Pancreas (tissue), 10 donors: ENCODE measurements around the gene CHST11. TPM values are rescaled to one million over a fixed set of nuclear protein-coding genes. Genes with fewer than 3 reads are reported as not detected.
A peak's percentile ranks its signal among the peaks of the same experiment; 100 is the strongest.

Experiments
- ATAC-seq, 4 donors: fragments of 200-7000 bp; cut with Tn5 transposase; one replicate each; pipeline versions ENCODE4 v1.8.0 to v1.9.1; 2020; ENCODE audit warnings: mild to moderate bottlenecking in 4 of 4, moderate library complexity in 4 of 4
- DNase-seq, 6 donors: peaks; one replicate each; pipeline ENCODE4 v3.0.0-alpha.2; 2020
- FAIRE-seq: peaks from 2 replicates; lab custom pipeline; 2012; peaks lifted over from hg19 to GRCh38; lab: Jason Lieb, UNC
- H3K27ac ChIP-seq, 4 donors: fragments of 200-600 bp; sonication (generic); 1 replicate in 3 of 4; 2 replicates in 1 of 4; pipeline versions ENCODE4 v1.5.0 to v1.8.0; 2020
- H3K27me3 ChIP-seq, 4 donors: fragments of 200-600 bp; one replicate each; pipeline ENCODE4 v1.8.0; 2021
- H3K36me3 ChIP-seq, 3 donors: fragments of 200-600 bp; sonication (generic) in 1 of 3; one replicate each; pipeline versions ENCODE4 v1.5.0 to v1.8.0; 2020 to 2021
- H3K4me1 ChIP-seq, 3 donors: fragments of 200-600 bp; one replicate each; pipeline ENCODE4 v1.8.0; 2021
- H3K4me3 ChIP-seq, 4 donors: fragments of 200-600 bp; sonication (generic) in 2 of 4; one replicate each; pipeline versions ENCODE4 v1.5.0 to v1.8.0; 2020 to 2021
- H3K9me3 ChIP-seq, 4 donors: fragments of 200-600 bp; one replicate each; pipeline ENCODE4 v1.8.0; 2021
- WGBS, 2 donors: extraction: QIAGEN DNeasy Blood & Tissue Kit; methylation state at CpG; one replicate each; pipeline ENCODE4 v1.1.7; 2013; 5-methylcytosine and 5-hydroxymethylcytosine counted together
- intact Hi-C, 3 donors: fragments of 100-400 bp; cut with DNase I; formaldehyde crosslinking; loops; one replicate each; pipeline versions ENCODE4 v1.11.1 to v1.14.2; 2022
- polyA plus RNA-seq, 2 donors: library from polyadenylated mRNA; stranded (reverse); fragments of 200-250 nt; gene quantifications; one replicate each; pipeline ENCODE4 v1.2.3, GENCODE V29; 2013
- total RNA-seq, 6 donors: library from RNA; stranded (reverse); fragmentation: NEBNext Ultra II Directional in 4 of 6; extraction: Animal tissue kit (Norgen Biotek cat#: 25700) in 4 of 6; gene quantifications; one replicate each; pipeline versions ENCODE4 v1.2.1 to v1.2.4, GENCODE V29; 2021 to 2023
- TF ChIP-seq, protein P1 (sequence below), 4 donors: fragments of 200-600 bp; sonication (generic) in 3 of 4; IDR thresholded peaks; one replicate each; pipeline versions ENCODE4 v1.5.0 to v1.8.0; 2021; ENCODE audit warnings: antibody characterized with exemption in 4 of 4
- donor health status: healthy with polysubstance abuse.
- donor health status: DM: no; HTN: no; CAD: no; lungs with moderate emphysema.
- donor health status: DM: no; HTN: no; CAD: no.
- donor health status: control.
- donor health status: control.
- donor health status: Bipolar disorder and iron deficiency.
- donor health status: DM: yes; HTN: yes; CAD: no.
- donor health status: DM: no; HTN: no; CAD: no.
- donor health status: DM: no; HTN: no; CAD: no.
- donor health status: DM: yes; HTN: yes; CAD: no.

The CHST11 gene
- total and polyA plus RNA-seq, 8 donors: 1.1 to 14.8 (median 7.8) TPM

DNA sequence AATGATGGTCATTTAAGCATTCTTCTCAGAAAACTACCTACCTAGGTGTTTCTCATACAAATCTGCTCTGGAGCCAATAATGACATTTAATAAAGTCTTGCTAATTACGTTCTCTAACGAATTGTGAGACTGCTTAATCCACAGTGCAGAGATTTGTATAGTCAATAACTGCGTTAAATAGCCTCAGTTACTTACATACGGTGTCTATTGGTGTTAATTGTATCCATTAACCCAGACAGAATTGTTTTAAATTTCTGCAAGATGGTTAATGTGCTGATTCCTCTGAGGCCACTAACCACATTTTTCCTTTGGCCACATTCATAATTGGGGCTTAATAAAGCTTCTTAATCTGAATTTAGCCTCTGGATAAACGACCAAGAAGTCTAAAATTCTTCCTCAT is 329.6 kb downstream of the CHST11 start:
- no peaks in the 10 kb centered on the region for H3K9me3 ChIP-seq
- DNase-seq (no peak), ATAC-seq (no peak), FAIRE-seq (no peak)
- no peak overlapping the region for H3K27ac ChIP-seq
- H3K27me3 ChIP-seq: no peaks in the 10 kb centered on the region
- intact Hi-C loops: no loop called here
- no peaks in the 10 kb centered on the region for H3K4me1 ChIP-seq
- H3K4me3 ChIP-seq: no peak overlapping the region
- no peaks in the 10 kb centered on the region for H3K36me3 ChIP-seq
- WGBS, 2 donors: 84 to 88% methylated on average over 5 of the region's 5 CpGs
- TF ChIP-seq, protein P1, sequence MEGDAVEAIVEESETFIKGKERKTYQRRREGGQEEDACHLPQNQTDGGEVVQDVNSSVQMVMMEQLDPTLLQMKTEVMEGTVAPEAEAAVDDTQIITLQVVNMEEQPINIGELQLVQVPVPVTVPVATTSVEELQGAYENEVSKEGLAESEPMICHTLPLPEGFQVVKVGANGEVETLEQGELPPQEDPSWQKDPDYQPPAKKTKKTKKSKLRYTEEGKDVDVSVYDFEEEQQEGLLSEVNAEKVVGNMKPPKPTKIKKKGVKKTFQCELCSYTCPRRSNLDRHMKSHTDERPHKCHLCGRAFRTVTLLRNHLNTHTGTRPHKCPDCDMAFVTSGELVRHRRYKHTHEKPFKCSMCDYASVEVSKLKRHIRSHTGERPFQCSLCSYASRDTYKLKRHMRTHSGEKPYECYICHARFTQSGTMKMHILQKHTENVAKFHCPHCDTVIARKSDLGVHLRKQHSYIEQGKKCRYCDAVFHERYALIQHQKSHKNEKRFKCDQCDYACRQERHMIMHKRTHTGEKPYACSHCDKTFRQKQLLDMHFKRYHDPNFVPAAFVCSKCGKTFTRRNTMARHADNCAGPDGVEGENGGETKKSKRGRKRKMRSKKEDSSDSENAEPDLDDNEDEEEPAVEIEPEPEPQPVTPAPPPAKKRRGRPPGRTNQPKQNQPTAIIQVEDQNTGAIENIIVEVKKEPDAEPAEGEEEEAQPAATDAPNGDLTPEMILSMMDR (IDR thresholded peaks at IDR 0.05): no peak

DNA sequence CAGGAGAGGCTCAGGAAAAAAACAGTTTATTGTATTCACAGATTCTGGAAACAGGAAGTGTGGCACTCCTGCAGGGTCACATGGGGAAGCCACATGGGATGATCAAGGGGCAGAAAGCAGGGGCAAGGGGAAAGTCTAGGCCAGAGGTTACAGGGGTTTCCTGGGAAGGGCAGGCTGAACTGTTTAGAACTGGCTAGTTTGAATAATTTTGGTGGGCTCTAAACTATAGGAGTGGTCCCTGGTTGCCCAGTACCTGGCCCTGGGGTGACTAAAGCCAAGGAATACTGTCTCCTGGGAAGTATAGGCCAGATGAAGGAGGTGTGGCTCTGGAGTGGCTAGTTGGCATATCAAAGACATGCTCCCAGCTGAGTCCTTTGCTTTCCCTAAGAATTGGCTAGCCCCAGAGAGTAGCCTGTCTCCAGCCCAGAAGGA is 332.1 kb downstream of the CHST11 start:
- FAIRE-seq (no peak), ATAC-seq (peak in 2 of 4 donors; percentile 8 to 19), DNase-seq (no peak)
- TF ChIP-seq, protein P1 (IDR thresholded peaks at IDR 0.05): no peak
- Histone ChIP-seq H3K9me3 (no peaks in the 10 kb centered on the region), H3K27me3 (no peaks in the 10 kb centered on the region), H3K27ac (no peak overlapping the region), H3K36me3 (no peaks in the 10 kb centered on the region), H3K4me1 (peaks cover 0 to 11% (median 0%) of the 10 kb centered on the region in 3 donors), H3K4me3 (no peak overlapping the region)
- intact Hi-C loops: no loop called here

DNA sequence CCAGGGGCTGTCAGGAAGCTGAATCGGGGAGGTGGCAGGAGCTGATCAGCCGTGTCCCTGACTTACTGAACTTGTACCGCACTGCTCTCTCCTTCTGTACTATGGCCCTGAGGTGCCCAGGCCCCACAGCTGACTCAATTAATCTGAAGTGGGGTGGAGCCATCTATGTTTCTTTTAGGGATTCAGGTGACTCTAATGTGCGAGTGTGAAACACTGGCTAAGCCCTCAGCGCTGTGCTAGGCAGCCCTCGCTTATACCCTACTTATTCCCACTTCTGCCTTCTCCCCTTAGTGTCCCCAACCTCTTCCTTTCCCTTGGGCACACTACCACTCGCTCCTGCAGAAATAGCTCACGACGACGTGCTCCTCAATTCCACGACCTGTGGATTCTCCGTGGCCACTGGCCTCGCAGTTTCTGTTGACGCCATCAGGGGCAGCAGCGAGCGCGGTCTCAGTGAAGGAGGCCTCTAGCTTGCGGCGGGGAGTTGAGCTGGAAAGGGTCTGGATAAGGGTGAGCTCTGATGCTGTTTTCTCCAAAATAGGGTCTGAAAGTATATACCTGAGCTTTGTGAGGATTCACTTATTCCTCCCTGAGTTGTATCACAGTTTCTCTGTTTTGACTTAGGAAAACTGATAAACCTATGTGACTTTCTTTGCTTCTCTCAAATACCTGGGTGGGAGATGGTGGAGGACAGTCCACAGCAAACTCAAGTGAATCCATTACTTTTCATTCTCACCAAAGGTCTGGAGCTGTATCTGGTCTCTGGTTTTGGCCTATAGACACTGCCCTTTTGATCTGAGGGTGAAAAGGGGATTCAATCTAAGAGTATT is 333.8 kb downstream of the CHST11 start:
- Histone ChIP-seq H3K4me3 (no peak overlapping the region), H3K27me3 (no peaks in the 10 kb centered on the region), H3K9me3 (no peaks in the 10 kb centered on the region), H3K27ac (no peak overlapping the region), H3K36me3 (no peaks in the 10 kb centered on the region), H3K4me1 (peaks cover 0 to 11% (median 0%) of the 10 kb centered on the region in 3 donors)
- DNase-seq (peak in 4 of 6 donors; percentile 53 to 79 (median 65)), ATAC-seq (peak in 3 of 4 donors; percentile 69 to 79 (median 71)), FAIRE-seq (no peak)
- WGBS, 2 donors: 40 to 50% methylated on average over 19 of the region's 19 CpGs
- TF ChIP-seq, protein P1 (IDR thresholded peaks at IDR 0.05): peak; percentile 63 to 72 (median 64)
- intact Hi-C loops: no loop called here

DNA sequence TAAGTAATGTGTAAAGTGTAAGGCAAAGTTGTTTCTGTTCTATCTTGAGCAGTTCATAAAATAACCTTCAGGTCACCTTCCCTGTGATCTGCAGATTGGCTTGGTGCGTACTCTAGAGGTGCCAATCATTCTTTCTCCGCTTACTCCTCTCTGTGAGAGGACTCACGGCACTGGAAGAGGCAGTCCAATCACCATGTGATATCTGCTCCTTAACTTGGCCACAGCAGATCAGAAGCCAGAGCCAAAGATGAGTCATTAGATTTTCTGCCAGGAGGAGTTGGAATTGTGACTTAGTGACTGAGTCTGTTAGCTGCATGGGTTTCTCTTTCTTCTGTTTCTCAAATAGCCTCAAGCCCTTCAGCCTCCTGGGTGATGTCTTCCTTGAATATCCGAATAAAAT is 335.8 kb downstream of the CHST11 start:
- H3K4me3 ChIP-seq: no peak overlapping the region
- no peak for FAIRE-seq
- H3K27me3 ChIP-seq: no peaks in the 10 kb centered on the region
- H3K36me3 ChIP-seq: no peaks in the 10 kb centered on the region
- H3K4me1 ChIP-seq: peaks cover 0 to 11% (median 0%) of the 10 kb centered on the region in 3 donors
- peak in 1 of 6 donors; percentile 27 for DNase-seq
- H3K9me3 ChIP-seq: no peaks in the 10 kb centered on the region
- intact Hi-C loops: no loop called here
- peak; percentile 77 to 89 (median 80) for ATAC-seq
- H3K27ac ChIP-seq: no peak overlapping the region
- TF ChIP-seq, protein P1 (IDR thresholded peaks at IDR 0.05): no peak
- 73 to 76% methylated on average over 4 of the region's 4 CpGs for WGBS, 2 donors

DNA sequence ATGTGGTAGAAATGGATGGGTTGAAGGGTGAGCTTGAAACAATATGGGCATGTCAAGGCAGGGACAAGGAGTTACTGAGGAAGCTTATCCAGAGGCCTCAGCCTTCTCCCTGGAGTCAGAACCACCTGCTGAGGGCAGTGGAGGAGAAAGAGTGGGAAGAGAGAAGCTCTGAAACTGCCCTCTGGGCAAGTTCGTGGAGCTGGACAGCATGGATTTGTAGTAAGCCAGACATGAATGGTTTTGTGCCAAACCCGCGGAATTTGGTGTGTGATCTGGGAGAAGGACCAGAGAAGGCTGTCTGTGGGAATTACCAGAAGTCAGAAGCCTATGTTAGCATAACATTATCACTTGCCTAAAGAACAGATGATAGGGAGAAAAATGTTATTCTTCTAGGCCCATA is 336.5 kb downstream of the CHST11 start:
- TF ChIP-seq, protein P1 (IDR thresholded peaks at IDR 0.05): no peak
- peak in 1 of 6 donors; percentile 32 for DNase-seq
- no peaks in the 10 kb centered on the region for H3K36me3 ChIP-seq
- H3K4me3 ChIP-seq: no peak overlapping the region
- WGBS, 2 donors: 33 to 46% methylated on average over 3 of the region's 3 CpGs
- H3K27me3 ChIP-seq: no peaks in the 10 kb centered on the region
- intact Hi-C loops: no loop called here
- no peak for FAIRE-seq
- H3K9me3 ChIP-seq: no peaks in the 10 kb centered on the region
- H3K4me1 ChIP-seq: peaks cover 0 to 11% (median 0%) of the 10 kb centered on the region in 3 donors
- H3K27ac ChIP-seq: no peak overlapping the region
- peak; percentile 49 to 80 (median 61) for ATAC-seq
